PC-9 (cell line): ENCODE results near the gene TLR3. TPM values are rescaled to one million over a fixed set of nuclear protein-coding genes. Genes with fewer than 3 reads are reported as not detected.
A peak's percentile ranks its signal among the peaks of the same experiment; 100 is the strongest.

Experiments used
- BruUV-seq: library from RNA; stranded (reverse); fragments of 400-500 nt; replicated peaks from 2 replicates; lab custom pipeline; 2021; lab: Mats Ljungman, UMichigan
- CTCF ChIA-PET: fragments of 300-600 bp; sonication (Branson Sonifier 250); formaldehyde crosslinking; loops from one replicate; lab custom pipeline; 2022; ENCODE audit warnings: antibody characterized with exemption; lab: Charles Lee
- POLR2A ChIA-PET: fragments of 300-600 bp; sonication (Branson Sonifier 250); formaldehyde crosslinking; loops from one replicate; lab custom pipeline; 2022; ENCODE audit warnings: antibody characterized with exemption; ENCODE audit not compliant: unreplicated experiment; lab: Charles Lee
- DNase-seq, 2 experiments: peaks; one replicate each; pipeline versions ENCODE4 v3.0.0 to v3.0.0-alpha.2; 2015 to 2022; ENCODE audit warnings: mixed read lengths in 1 of 2
- H2AFZ ChIP-seq: fragments of 200-600 bp; sonication (generic); 2 replicates; pipeline ENCODE4 v1.8.1; 2017; ENCODE audit warnings: antibody characterized with exemption
- H3F3A ChIP-seq: fragments of 200-600 bp; sonication (generic); 2 replicates; pipeline ENCODE4 v1.8.1; 2017; ENCODE audit warnings: antibody characterized with exemption, mild to moderate bottlenecking, low read depth; ENCODE audit not compliant: insufficient read depth
- H3K27ac ChIP-seq: fragments of 200-600 bp; sonication (generic); 2 replicates; pipeline ENCODE4 v1.6.1; 2016; ENCODE audit warnings: mixed run types
- H3K27me3 ChIP-seq: fragments of 200-600 bp; sonication (generic); 2 replicates; pipeline ENCODE4 v1.6.1; 2016; ENCODE audit warnings: low read depth, mixed run types; ENCODE audit not compliant: insufficient read depth
- H3K36me3 ChIP-seq: fragments of 200-600 bp; sonication (generic); 2 replicates; pipeline ENCODE4 v1.6.1; 2016; ENCODE audit warnings: low read depth, mixed run types
- H3K4me1 ChIP-seq: fragments of 200-600 bp; sonication (generic); replicated peaks from 2 replicates; pipeline ENCODE4 v1.6.1; 2016; ENCODE audit warnings: mixed run types; ENCODE audit not compliant: insufficient read depth
- H3K4me2 ChIP-seq: fragments of 200-600 bp; sonication (generic); 2 replicates; pipeline ENCODE4 v1.6.1; 2017; ENCODE audit warnings: mixed run types
- H3K4me3 ChIP-seq: fragments of 200-600 bp; sonication (generic); 2 replicates; pipeline ENCODE4 v1.6.1; 2016; ENCODE audit warnings: mixed run types
- H3K79me2 ChIP-seq: fragments of 200-600 bp; sonication (generic); 2 replicates; pipeline ENCODE4 v1.6.1; 2017; ENCODE audit warnings: low read depth, mixed run types
- H3K9me2 ChIP-seq: fragments of 200-600 bp; sonication (generic); 2 replicates; pipeline ENCODE4 v1.8.1; 2017; ENCODE audit warnings: mild to moderate bottlenecking; ENCODE audit not compliant: insufficient read depth
- H3K9me3 ChIP-seq: fragments of 200-600 bp; sonication (generic); 2 replicates; pipeline ENCODE4 v1.8.1; 2016; ENCODE audit warnings: low read depth; ENCODE audit not compliant: insufficient read depth
- H4K20me1 ChIP-seq: fragments of 200-600 bp; sonication (generic); 2 replicates; pipeline ENCODE4 v1.8.1; 2017; ENCODE audit not compliant: insufficient read depth
- CTCF ChIP-seq: fragments of 200-600 bp; sonication (generic); conservative IDR thresholded peaks from 2 replicates; pipeline ENCODE4 v1.6.1; 2017; ENCODE audit warnings: mixed run types, antibody characterized with exemption, mild to moderate bottlenecking, moderate library complexity
- EZH2 ChIP-seq: fragments of 200-600 bp; sonication (generic); IDR thresholded peaks from 2 replicates; pipeline ENCODE4 v1.8.0; 2017; ENCODE audit warnings: antibody characterized with exemption, low read depth
- intact Hi-C: fragments of 100-400 bp; cut with micrococcal nuclease; formaldehyde crosslinking; loops from one replicate; pipeline ENCODE4 v1.10.0; 2022; ENCODE audit not compliant: unreplicated experiment
- total RNA-seq: library from RNA; stranded (reverse); gene quantifications from 2 replicates; pipeline ENCODE4 v1.2.3, GENCODE V29; 2021

Gene TLR3
- total RNA-seq, 1 experiment from 2014 or later: 10.3 TPM

GRCh38 chr4:186097386-186097785 is 28.4 kb downstream of the TLR3 start:
- Histone ChIP-seq H3K27ac (no peak overlapping the region), H3K4me3 (no peak overlapping the region), H3K79me2 (no peaks in the 10 kb centered on the region), H3K27me3 (no peaks in the 10 kb centered on the region), H3K4me2 (no peak overlapping the region), H3K4me1 (no peaks in the 10 kb centered on the region), H3F3A (no peaks in the 10 kb centered on the region), H3K36me3 (no peaks in the 10 kb centered on the region), H2AFZ (no peak overlapping the region), H3K9me2 (no peaks in the 10 kb centered on the region), H4K20me1 (no peaks in the 10 kb centered on the region), H3K9me3 (no peaks in the 10 kb centered on the region)
- POLR2A ChIA-PET: no interaction called here
- intact Hi-C loops: no loop called here
- no TSS peak for BruUV-seq
- no peak for TF ChIP-seq CTCF
- TF ChIP-seq EZH2: no peak
- CTCF ChIA-PET: no interaction called here
- DNase-seq: no peak

DNA sequence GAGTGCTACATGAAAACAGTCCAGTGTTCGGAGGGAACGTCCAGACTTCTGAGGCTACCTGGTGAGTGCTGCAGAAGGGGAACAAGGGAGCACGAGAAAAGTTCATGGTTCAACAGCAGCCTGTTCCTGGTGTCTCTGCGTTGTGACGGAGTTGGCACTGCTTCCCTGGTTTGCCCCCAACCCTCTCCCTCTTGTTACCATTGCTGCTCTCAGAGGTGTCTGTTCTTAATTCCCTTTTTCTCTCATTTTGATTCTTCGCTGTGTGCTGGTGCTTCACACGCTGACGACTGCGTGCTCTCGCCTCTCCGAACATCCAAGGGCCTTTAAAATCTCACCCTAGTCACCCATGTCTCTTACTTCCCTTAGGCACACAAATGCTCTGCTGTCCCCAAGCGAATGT is 34.0 kb downstream of the TLR3 start:
- H3K79me2 ChIP-seq: no peaks in the 10 kb centered on the region
- H3K4me1 ChIP-seq: no peaks in the 10 kb centered on the region
- ChIA-PET CTCF (no interaction called here), POLR2A (no interaction called here)
- no peak overlapping the region for H3K4me2 ChIP-seq
- H3K27ac ChIP-seq: no peak overlapping the region
- no peak overlapping the region for H2AFZ ChIP-seq
- TF ChIP-seq CTCF (no peak), EZH2 (no peak)
- H3K27me3 ChIP-seq: peaks cover 17% of the 10 kb centered on the region
- no peaks in the 10 kb centered on the region for H3K36me3 ChIP-seq
- H3K9me3 ChIP-seq: no peaks in the 10 kb centered on the region
- H3K4me3 ChIP-seq: no peak overlapping the region
- no TSS peak for BruUV-seq
- no peaks in the 10 kb centered on the region for H4K20me1 ChIP-seq
- H3F3A ChIP-seq: no peaks in the 10 kb centered on the region
- H3K9me2 ChIP-seq: no peaks in the 10 kb centered on the region
- intact Hi-C loops: no loop called here
- no peak for DNase-seq

GRCh38 chr4:186104114-186104889 is 35.3 kb downstream of the TLR3 start, which contains the start of gene FAM149A:
TSS of gene FAM149A (plus strand) at chr4:186104704.
- H4K20me1 ChIP-seq: no peaks in the 10 kb centered on the region
- H3K4me1 ChIP-seq: no peaks in the 10 kb centered on the region
- peak within 1 kb of the TSS; percentile 43; the same call in 1 of the 2 replicates for H3K4me3 ChIP-seq
- intact Hi-C loops: no loop called here
- POLR2A ChIA-PET: no interaction called here
- CTCF ChIA-PET: no interaction called here
- no TSS peak for BruUV-seq
- no peak within 1 kb of the TSS for H3K27ac ChIP-seq
- no peaks in the 10 kb centered on the region for H3K9me2 ChIP-seq
- H3K9me3 ChIP-seq: no peaks in the 10 kb centered on the region
- H3K27me3 ChIP-seq: peaks cover 17% of the 10 kb centered on the region
- TF ChIP-seq EZH2 (no peak), CTCF (no peak)
- no peaks in the 10 kb centered on the region for H3K36me3 ChIP-seq
- peak within 1 kb of the TSS; percentile 57 for H3K4me2 ChIP-seq
- H3F3A ChIP-seq: no peaks in the 10 kb centered on the region
- peak in 1 of 2 experiments; percentile 34 for DNase-seq
- H2AFZ ChIP-seq: no peak within 1 kb of the TSS
- H3K79me2 ChIP-seq: no peaks in the 10 kb centered on the region
